Transverse colon (tissue), 3 donors: ENCODE data around the gene RNF145.

Experiments
- CTCF ChIP-seq, 5 experiments: fragments of 200-600 bp in 3 of 5; fragments of 450-650 bp in 2 of 5; sonication (generic) in 3 of 5; IDR thresholded peaks; 1 replicate in 2 of 5; 2 replicates in 3 of 5; pipeline ENCODE4 v1.5.1; 2016 to 2017; ENCODE audit warnings: antibody characterized with exemption in 5 of 5, inconsistent platforms in 3 of 5, mild to moderate bottlenecking in 2 of 5, moderate library complexity in 1 of 5
- EP300 ChIP-seq: sonication (generic); formaldehyde crosslinking; IDR thresholded peaks from one replicate; pipeline ENCODE4 v1.6.1; 2017; ENCODE audit warnings: antibody characterized with exemption, low read depth
- POLR2A ChIP-seq: fragments of 450-650 bp; IDR thresholded peaks from one replicate; pipeline ENCODE4 v1.6.1; 2016; ENCODE audit warnings: antibody characterized with exemption, mild to moderate bottlenecking, moderate library complexity

- no peak for TF ChIP-seq CTCF (IDR thresholded peaks at IDR 0.05)
- TF ChIP-seq EP300, result no peak
- TF ChIP-seq POLR2A, result no peak
Measured at GRCh38 chr5:159226451-159226850, 17.1 kb upstream of the RNF145 start.
